ACC112 (cell line): ENCODE measurements around the gene ERMARD.

Experiments used
- H2AFZ ChIP-seq: fragments of 200-600 bp; sonication (generic); one replicate; pipeline ENCODE4 v1.6.0; 2017; ENCODE audit warnings: antibody characterized with exemption, low read length; ENCODE audit not compliant: unreplicated experiment
- H3K27ac ChIP-seq: fragments of 200-600 bp; sonication (generic); 2 replicates; pipeline ENCODE4 v1.5.1; 2014; ENCODE audit warnings: low read depth, mild to moderate bottlenecking, antibody characterized with exemption, low read length, moderate library complexity
- H3K27me3 ChIP-seq: fragments of 200-600 bp; sonication (generic); 2 replicates; pipeline ENCODE4 v1.6.1; 2014; ENCODE audit warnings: mild to moderate bottlenecking, antibody characterized with exemption, low read length, moderate library complexity, mixed read lengths; ENCODE audit not compliant: insufficient read depth
- H3K36me3 ChIP-seq: fragments of 200-600 bp; sonication (generic); 2 replicates; pipeline ENCODE4 v1.6.1; 2016; ENCODE audit warnings: mild to moderate bottlenecking, antibody characterized with exemption, low read length, moderate library complexity, mixed read lengths; ENCODE audit not compliant: insufficient read depth
- H3K4me1 ChIP-seq: fragments of 200-600 bp; sonication (generic); one replicate; pipeline ENCODE4 v1.6.1; 2016; ENCODE audit warnings: low read length, mixed read lengths; ENCODE audit not compliant: insufficient read depth, unreplicated experiment, control insufficient read depth
- H3K4me3 ChIP-seq: fragments of 200-600 bp; sonication (generic); 2 replicates; pipeline ENCODE4 v1.5.1; 2014; ENCODE audit warnings: mild to moderate bottlenecking, low read depth, low read length
- H3K79me2 ChIP-seq: fragments of 200-600 bp; sonication (generic); one replicate; pipeline ENCODE4 v1.6.0; 2016; ENCODE audit warnings: low read length; ENCODE audit not compliant: control insufficient read depth, unreplicated experiment, insufficient read depth

Gene ERMARD

DNA sequence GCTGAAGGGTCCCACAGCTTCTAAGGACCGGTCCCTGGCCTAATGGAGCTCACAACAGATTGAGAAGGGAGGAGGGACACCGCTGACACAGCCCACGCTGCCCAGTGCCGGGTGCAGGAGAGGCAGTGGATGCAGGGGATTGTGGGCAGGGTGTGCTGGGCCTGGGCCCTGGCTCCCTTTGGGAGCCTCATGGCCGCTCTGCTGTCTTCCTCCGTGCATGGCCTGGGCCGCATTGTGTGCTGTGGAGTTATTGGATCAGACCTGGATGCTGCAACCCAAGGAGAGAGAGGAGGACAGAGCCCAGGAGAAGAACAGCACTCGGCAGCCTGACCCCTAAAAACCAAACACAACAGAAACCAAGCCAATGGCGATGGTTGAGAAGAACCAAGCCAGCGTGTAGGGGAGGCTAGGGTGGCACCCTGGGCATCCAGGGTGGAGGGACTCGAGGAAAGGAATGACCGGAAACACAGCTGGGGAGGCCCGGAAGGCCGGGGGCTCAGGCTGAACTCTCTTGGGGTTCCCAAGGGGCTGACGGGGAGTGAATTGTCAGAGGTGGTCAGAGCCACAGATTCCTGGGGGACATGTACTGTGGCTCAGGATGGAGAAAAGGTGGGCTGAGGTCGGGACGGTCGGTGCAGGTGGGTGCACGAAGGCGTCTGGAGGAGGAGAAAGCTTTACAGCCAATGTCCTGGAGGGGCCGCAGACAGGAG, 41.0 kb downstream of the ERMARD start:
- Histone ChIP-seq H3K4me1 (no peaks in the 10 kb centered on the region), H3K27ac (no peak overlapping the region), H3K4me3 (no peak overlapping the region), H3K36me3 (no peaks in the 10 kb centered on the region), H3K27me3 (no peaks in the 10 kb centered on the region), H3K79me2 (no peaks in the 10 kb centered on the region), H2AFZ (no peak overlapping the region)

DNA sequence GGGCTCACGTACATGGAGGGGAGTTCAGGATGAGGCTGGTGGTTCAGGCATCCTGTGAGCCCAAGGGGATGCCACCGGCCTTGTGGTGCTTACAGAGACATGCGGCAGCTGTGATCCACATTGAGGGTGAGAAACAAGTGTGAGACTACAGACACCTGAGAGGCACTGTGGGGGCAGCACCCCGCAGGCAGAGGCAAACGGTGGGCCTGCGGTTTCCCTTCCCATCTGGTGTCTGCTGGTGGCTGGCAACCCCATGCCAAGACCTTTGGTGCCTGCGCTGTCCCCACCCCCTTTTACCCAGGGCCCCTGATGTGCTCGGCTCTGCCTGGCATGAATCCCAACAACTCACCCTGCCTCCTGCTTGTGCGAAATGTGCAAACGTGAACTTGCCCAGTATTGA, 42.0 kb downstream of the ERMARD start:
- Histone ChIP-seq H2AFZ (no peak overlapping the region), H3K27me3 (0 out of 2 replicates have a peak, but pooled peaks cover 6% of the 10 kb centered on the region), H3K4me3 (no peak overlapping the region), H3K36me3 (no peaks in the 10 kb centered on the region), H3K4me1 (no peaks in the 10 kb centered on the region), H3K27ac (no peak overlapping the region), H3K79me2 (no peaks in the 10 kb centered on the region)

DNA sequence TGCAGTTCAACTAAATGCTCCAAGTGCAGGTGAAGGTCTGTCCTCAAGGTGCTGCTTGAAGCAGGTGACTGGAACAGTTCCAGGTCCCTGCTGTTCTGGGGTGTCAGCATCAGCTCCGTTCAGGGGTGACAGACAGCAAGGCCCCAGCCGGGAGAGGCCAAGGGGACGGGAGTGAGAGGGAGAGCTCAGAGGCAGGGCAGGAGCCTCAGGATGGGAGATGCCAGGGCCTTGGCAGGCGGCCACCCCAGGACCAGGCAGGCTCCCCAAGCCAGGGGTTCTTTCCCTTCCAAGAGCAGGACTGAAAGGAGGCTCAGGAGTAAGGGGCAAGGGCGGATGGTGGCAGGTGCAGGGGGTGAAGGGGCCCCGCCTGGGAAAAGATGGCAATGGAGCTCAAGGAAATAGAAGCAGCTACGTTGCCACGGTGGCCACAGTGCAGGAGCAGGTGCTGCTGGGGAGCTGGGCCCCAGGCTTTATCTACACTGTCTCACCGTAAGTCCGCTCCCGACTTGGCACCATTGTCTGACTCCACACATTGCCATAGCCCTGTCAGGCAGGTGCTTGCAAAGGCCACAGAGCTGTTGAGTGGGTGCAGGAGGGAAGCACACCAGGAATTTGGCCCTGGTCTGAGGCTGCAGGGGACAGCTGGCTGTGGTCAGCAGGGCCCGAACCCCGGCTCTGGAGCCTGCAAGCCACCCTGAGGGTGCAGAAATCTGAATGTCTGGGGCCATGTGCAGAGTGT, 43.1 kb downstream of the ERMARD start:
- Histone ChIP-seq H3K4me3 (no peak overlapping the region), H3K27ac (no peak overlapping the region), H3K4me1 (no peaks in the 10 kb centered on the region), H2AFZ (no peak overlapping the region), H3K36me3 (no peaks in the 10 kb centered on the region), H3K27me3 (0 out of 2 replicates have a peak, but pooled peaks cover 6% of the 10 kb centered on the region), H3K79me2 (no peaks in the 10 kb centered on the region)

DNA sequence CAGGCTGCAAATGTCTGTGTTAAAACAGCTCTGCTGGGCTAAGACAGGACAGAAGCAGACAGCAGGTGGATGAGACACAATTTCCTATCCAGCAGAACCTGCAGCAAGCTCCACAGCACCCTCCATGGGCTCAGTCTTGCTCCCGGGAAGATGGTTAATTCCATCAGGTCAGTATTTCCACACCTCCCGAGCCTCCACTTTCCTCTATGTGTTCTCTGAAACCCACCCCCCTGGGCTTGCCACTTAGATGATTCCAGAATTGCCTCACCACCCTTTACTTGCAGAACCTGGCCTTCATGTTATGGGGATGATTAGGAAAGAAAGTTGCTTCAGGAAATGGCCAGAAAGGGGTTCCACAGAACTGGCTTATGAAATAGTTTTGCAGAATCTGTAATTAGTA, 43.8 kb downstream of the ERMARD start:
- Histone ChIP-seq H3K27me3 (0 out of 2 replicates have a peak, but pooled peaks cover 6% of the 10 kb centered on the region), H3K4me3 (no peak overlapping the region), H3K36me3 (no peaks in the 10 kb centered on the region), H3K4me1 (peaks cover under 1% of the 10 kb centered on the region), H2AFZ (no peak overlapping the region), H3K79me2 (no peaks in the 10 kb centered on the region), H3K27ac (no peak overlapping the region)

DNA sequence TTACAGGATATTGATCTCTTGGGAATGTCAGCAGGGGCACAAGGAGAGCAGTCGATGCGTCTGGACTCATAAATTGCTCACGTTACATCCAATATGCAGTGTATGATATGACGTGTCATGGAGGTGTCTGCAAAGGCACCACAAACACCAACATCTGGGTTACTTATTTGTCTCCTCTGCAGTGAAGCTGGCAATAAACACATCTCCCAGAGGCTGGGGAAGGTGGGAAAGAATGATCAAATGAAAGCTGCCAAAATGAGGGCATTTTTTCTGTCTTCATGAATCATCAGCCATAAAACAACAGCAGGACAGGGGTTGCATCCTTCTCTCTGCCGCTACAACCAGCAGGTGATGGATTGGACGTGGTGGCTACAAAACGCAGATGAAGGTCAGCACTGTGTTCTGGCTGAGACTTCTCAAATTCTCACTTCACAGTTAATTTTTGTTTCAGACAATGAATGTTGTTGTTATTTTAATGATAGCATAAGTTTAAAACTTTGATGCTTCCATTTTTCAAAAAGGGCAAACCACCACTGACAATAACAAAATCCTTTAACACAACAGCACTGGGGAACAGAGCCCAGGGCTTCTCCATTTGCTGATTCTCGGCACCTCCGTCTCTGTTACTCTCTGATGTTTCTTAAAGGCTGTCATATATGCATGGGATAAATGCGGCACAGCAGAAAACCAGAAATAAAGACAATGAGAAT, 47.5 kb downstream of the ERMARD start:
- Histone ChIP-seq H3K27me3 (peaks cover 12% of the 10 kb centered on the region; the same call in 1 of the 2 replicates), H3K79me2 (no peaks in the 10 kb centered on the region), H3K4me1 (peaks cover 5% of the 10 kb centered on the region), H2AFZ (no peak overlapping the region), H3K4me3 (no peak overlapping the region), H3K36me3 (no peaks in the 10 kb centered on the region), H3K27ac (no peak overlapping the region)

DNA sequence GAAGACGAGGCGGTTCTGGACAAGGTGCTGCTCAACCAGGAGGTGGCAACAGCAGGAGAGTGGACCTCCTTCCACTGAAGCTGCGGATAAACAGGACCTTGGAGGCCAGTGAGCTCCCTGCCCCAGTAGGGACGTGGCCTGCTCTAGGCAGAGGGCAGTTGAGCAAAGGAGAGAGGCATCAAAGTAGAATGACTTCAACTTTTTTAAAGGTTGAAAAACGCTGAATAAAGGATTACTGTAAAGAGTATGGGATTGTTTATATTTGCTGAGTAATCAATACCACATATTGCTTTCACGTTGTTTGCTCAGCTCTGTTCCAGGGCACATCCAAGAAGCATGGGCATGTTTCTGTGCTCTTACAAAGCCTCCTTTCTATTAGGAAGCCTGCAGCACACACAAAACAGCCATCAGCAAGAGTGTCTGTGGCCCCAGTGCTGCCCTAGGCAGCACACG, 48.1 kb downstream of the ERMARD start:
- Histone ChIP-seq H2AFZ (no peak overlapping the region), H3K36me3 (no peaks in the 10 kb centered on the region), H3K27me3 (peaks cover 18% of the 10 kb centered on the region; the same call in 1 of the 2 replicates), H3K4me1 (peaks cover 5% of the 10 kb centered on the region), H3K79me2 (no peaks in the 10 kb centered on the region), H3K27ac (no peak overlapping the region), H3K4me3 (no peak overlapping the region)

DNA sequence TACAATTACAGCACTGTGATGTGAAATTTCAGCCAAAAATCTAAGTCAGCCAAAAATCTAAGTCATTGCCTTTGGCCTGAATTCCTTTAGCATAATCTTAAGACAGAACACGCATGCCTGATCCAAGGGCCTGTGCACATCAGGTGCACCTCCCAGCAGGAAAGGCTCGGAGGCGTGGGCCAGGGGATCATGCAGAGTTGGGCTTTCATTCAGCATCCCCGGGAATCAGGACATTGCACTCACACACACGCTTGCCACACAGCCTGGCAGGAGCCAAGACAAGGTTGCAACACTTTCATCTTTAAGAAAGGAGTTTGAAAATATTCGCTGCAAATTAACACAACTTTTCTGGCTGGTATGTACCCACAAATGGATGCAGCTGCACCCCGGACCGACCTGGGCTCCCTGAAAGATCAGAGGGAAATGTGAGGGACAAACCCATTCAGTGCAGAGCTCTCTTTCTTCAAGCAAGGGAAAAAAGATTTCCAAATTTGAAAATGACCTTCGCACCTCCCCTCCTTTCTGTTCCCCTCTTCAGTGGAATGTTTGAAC, 48.8 kb downstream of the ERMARD start:
- peaks cover 5% of the 10 kb centered on the region for H3K4me1 ChIP-seq
- H3K27me3 ChIP-seq: peaks cover 21% of the 10 kb centered on the region; the same call in 1 of the 2 replicates
- no peak overlapping the region for H2AFZ ChIP-seq
- no peak overlapping the region for H3K27ac ChIP-seq
- no peak overlapping the region for H3K4me3 ChIP-seq
- no peaks in the 10 kb centered on the region for H3K36me3 ChIP-seq
- no peaks in the 10 kb centered on the region for H3K79me2 ChIP-seq

DNA sequence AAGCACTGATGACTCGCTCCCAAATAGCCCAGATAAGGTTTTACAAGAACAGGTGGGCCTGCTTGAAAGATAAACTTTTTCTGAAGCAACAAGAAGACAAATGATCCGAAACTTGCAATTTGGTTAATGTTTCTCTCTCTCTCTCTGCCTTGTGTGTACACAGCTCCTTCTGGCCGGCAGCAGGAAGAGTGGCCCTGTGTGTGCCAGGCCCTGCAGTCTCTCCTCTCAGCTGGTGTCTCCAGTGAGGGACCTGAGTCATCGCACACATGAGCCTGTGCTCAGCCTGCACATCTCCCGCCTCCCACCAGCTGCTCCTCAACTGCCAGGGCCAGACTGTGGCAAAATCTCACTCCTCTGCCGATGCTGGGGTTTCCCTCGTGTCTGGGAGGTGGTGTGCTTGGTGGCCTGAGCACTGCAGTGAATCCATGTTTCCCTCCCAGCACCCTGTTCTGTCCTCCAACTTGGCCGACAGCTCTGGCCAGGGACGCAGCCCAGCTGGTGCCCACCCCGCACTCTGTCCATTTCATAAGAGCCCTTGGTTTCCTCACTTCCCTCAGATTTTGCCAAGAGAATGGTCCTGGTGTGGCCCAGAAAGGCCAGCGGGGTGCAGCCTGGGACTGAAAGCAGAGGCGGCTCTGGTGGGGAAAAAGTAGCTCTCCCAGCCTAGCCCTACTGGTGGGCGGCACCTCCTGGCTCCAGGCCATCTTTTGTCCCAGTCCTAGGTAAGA, 49.4 kb downstream of the ERMARD start:
- H3K4me1 ChIP-seq: peaks cover 5% of the 10 kb centered on the region
- no peak overlapping the region for H2AFZ ChIP-seq
- H3K36me3 ChIP-seq: no peaks in the 10 kb centered on the region
- H3K4me3 ChIP-seq: no peak overlapping the region
- peaks cover 21% of the 10 kb centered on the region; the same call in 1 of the 2 replicates for H3K27me3 ChIP-seq
- H3K79me2 ChIP-seq: no peaks in the 10 kb centered on the region
- no peak overlapping the region for H3K27ac ChIP-seq

DNA sequence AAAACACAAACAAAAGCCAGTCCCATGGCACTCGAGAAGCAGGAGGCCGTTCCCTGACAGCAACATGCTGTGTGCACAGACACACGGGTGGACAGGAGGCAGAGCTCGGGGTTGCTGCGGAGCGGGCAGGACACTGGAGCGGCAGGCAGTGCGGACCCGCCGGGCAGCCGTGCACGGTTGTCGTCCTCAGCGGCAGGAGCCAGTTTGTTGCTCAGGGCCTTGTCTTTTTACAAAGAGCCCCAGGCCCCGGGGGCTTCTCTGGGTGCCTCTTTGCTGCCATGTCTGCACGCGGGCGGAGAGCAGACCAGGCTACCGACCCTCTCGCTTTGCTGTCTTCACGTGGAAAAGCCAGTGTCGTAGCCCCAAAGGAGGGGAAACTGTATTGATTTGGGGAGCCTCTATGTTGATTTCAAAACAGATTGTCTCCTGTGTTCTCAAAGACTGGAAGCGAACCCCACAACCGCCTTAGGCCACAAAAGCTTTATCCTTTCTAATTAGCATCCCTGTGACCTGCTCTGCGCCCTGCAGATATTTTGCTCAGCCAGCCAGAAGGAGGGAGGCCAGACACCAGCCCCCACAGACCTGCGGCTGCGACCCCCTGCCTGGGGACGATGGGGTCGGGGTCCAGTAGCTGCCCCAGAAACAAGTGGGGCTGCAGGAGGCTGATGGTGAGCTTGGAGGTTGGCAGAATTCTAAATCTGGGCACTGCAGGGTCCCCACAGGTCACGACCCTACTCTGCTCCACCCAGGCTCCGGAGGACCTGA, 50.2 kb downstream of the ERMARD start:
- Histone ChIP-seq H3K27ac (no peak overlapping the region), H3K36me3 (no peaks in the 10 kb centered on the region), H3K4me1 (peaks cover 5% of the 10 kb centered on the region), H3K27me3 (peaks cover 21% of the 10 kb centered on the region; the same call in 1 of the 2 replicates), H3K79me2 (no peaks in the 10 kb centered on the region), H2AFZ (no peak overlapping the region), H3K4me3 (no peak overlapping the region)
